GM18511 (cell line): ENCODE data around the gene CDAN1.

Experiments used
- ATAC-seq: cut with Tn5 transposase; IDR thresholded peaks from one replicate; pipeline ENCODE4 v1.9.1; 2021; ENCODE audit warnings: mild to moderate bottlenecking, moderate library complexity; ENCODE audit not compliant: unreplicated experiment

The CDAN1 gene

GRCh38 chr15:42675021-42675420 is 61.9 kb downstream of the CDAN1 start:
- ATAC-seq, result no peak

- ATAC-seq, result no peak
These were observed 62.5 kb downstream of the CDAN1 start for GRCh38 chr15:42674472-42674871.
